ENCODE measurements around the gene GSTK1.

DNA sequence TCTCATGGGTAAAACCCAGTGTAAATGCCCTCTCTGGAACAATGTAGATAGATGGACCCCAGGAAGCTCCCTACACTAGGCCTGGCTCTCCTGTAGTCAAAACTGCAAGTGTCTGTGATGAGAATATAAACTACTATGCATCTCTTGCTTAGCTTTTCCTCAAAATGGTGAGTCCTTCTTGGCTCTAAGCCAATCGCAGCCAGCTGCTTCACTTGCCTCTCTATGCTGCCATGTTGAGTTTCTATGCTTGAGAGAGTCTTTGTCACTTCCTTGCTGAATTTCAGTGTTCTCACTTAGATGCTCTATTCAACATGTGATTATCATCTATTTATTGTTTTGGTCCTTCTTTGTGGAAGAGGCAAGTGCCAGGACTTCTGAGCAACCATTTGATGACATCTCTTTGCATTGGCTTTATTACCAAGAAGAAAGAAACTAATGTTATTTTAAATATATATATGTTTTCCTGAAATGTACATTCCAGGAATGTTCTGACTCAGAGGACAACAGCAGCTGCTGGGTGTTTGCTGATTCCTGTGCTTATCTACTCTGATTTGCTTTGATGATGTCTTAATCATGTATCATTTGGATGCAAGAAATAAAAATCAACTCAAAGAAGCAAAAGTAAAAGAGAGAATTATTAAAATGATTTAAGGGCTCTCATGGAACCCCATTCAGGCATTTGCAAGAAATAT is 24.8 kb upstream of the GSTK1 start:
- TF ChIP-seq POLR2A (IDR thresholded peaks at IDR 0.05) (no peak), CTCF (IDR thresholded peaks at IDR 0.05) (no peak), POLR2AphosphoS5 (IDR thresholded peaks at IDR 0.05) (no peak)
